ENCODE data around the gene ZNF555. TPM values are rescaled to one million over a fixed set of nuclear protein-coding genes. Genes with fewer than 3 reads are reported as not detected.

Gene ZNF555
- total and polyA plus RNA-seq, 10 of the 15 experiments (the other 5 are each of a cell fraction or from before 2014, with no cell fraction given), result 0.58 to 1.9 (median 1.2) TPM

DNA sequence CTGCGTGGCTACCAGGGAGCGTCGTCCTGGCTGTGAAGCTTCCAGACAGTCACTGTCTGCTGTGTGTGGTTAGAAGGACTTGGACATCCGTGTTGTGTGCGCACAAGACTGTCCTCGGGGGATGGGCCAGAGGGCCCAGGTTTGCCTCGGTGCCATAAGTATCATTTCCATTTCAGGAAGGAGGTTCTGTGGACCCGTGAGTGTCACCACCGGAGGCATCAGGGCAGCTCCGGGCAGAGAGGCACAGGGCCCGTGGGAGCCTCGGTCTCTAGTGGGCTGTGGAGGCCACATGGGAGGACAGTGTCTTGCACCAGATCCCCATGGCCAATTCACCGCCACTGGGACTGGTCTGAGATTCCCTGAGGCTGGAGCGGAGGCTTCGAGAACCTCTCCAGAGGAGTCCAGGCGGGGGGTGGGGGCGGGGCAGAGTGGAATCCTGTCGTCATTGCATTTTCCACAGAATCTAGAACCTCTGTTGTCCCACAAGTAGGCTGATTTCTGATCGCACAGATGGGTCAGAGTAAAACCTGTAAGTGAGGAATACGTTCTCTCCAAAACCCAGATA lies 65.4 kb downstream of the ZNF555 start:
- FAIRE-seq (no peak), ATAC-seq (no peak), DNase-seq (ENCODE audit: low read depth, low spot score) (no peak)
- H3K9ac ChIP-seq (ENCODE audit: control insufficient read depth, insufficient read depth, low read length), result no peak overlapping the region
- intact Hi-C loops (cut with micrococcal nuclease; ENCODE audit: unreplicated experiment) (no loop called here), in situ Hi-C loops (cut with MboI) (no loop called here)
- BruUV-seq (replicated peaks), result no TSS peak
- WGBS (ENCODE audit: insufficient coverage, insufficient replicate concordance, low lambda C conversion rate, missing lambda C conversion rate), result 93% methylated on average over 20 of the region's 20 CpGs
- no peak overlapping the region for H3K4me3 ChIP-seq
- peaks cover 10% of the 10 kb centered on the region for H3K79me2 ChIP-seq (ENCODE audit: control insufficient read depth, insufficient read depth, low read length)
- ChIA-PET CTCF (interaction anchor here (0.8 kb wide), 1 partner anchor 45 kb away, joined by 3 read pairs; no protein-coding TSS in a partner anchor), RAD21 (ENCODE audit: unreplicated experiment) (no interaction called here), POLR2A (no interaction called here), SMC1A (ENCODE audit: uncharacterized antibody, unreplicated experiment) (no interaction called here)
- H3K27me3 ChIP-seq (replicated peaks in 1 of 2; ENCODE audit: control insufficient read depth in 2 of 2, insufficient read depth in 2 of 2, low read length in 1 of 2), result no peaks in the 10 kb centered on the region
- H2AFZ ChIP-seq (ENCODE audit: control insufficient read depth, low read depth, low read length), result no peak overlapping the region
- H4K20me1 ChIP-seq (ENCODE audit: control insufficient read depth, insufficient read depth), result no peaks in the 10 kb centered on the region
- H3K9me3 ChIP-seq (replicated peaks; ENCODE audit: control insufficient read depth, insufficient read depth, low read length), result no peaks in the 10 kb centered on the region; the same call in 1 of the 3 replicates
- H3K4me1 ChIP-seq (ENCODE audit: control insufficient read depth, insufficient read depth, low read length), result no peaks in the 10 kb centered on the region
- no peak overlapping the region for H3K4me2 ChIP-seq (ENCODE audit: control insufficient read depth, insufficient read depth)
- no peak overlapping the region for H3K27ac ChIP-seq (ENCODE audit: control insufficient read depth, insufficient read depth)
- H3K36me3 ChIP-seq (ENCODE audit: control insufficient read depth in 2 of 2, insufficient read depth in 2 of 2, low read length in 1 of 2), result 0 out of 4 replicates have a peak, but pooled peaks cover 0 to 3% of the 10 kb centered on the region in 2 experiments
- TF ChIP-seq DPF2 (IDR thresholded peaks at IDR 0.05) (no peak), ZNF207 (IDR thresholded peaks at IDR 0.05; ENCODE audit: borderline replicate concordance) (no peak)
- TF ChIP-seq, protein P1, sequence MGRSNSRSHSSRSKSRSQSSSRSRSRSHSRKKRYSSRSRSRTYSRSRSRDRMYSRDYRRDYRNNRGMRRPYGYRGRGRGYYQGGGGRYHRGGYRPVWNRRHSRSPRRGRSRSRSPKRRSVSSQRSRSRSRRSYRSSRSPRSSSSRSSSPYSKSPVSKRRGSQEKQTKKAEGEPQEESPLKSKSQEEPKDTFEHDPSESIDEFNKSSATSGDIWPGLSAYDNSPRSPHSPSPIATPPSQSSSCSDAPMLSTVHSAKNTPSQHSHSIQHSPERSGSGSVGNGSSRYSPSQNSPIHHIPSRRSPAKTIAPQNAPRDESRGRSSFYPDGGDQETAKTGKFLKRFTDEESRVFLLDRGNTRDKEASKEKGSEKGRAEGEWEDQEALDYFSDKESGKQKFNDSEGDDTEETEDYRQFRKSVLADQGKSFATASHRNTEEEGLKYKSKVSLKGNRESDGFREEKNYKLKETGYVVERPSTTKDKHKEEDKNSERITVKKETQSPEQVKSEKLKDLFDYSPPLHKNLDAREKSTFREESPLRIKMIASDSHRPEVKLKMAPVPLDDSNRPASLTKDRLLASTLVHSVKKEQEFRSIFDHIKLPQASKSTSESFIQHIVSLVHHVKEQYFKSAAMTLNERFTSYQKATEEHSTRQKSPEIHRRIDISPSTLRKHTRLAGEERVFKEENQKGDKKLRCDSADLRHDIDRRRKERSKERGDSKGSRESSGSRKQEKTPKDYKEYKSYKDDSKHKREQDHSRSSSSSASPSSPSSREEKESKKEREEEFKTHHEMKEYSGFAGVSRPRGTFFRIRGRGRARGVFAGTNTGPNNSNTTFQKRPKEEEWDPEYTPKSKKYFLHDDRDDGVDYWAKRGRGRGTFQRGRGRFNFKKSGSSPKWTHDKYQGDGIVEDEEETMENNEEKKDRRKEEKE (IDR thresholded peaks at IDR 0.05), result no peak
- TF ChIP-seq, protein P2, sequence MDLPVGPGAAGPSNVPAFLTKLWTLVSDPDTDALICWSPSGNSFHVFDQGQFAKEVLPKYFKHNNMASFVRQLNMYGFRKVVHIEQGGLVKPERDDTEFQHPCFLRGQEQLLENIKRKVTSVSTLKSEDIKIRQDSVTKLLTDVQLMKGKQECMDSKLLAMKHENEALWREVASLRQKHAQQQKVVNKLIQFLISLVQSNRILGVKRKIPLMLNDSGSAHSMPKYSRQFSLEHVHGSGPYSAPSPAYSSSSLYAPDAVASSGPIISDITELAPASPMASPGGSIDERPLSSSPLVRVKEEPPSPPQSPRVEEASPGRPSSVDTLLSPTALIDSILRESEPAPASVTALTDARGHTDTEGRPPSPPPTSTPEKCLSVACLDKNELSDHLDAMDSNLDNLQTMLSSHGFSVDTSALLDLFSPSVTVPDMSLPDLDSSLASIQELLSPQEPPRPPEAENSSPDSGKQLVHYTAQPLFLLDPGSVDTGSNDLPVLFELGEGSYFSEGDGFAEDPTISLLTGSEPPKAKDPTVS (IDR thresholded peaks at IDR 0.05; ENCODE audit: low read depth, low read length), result no peak
- TF ChIP-seq, protein P3, sequence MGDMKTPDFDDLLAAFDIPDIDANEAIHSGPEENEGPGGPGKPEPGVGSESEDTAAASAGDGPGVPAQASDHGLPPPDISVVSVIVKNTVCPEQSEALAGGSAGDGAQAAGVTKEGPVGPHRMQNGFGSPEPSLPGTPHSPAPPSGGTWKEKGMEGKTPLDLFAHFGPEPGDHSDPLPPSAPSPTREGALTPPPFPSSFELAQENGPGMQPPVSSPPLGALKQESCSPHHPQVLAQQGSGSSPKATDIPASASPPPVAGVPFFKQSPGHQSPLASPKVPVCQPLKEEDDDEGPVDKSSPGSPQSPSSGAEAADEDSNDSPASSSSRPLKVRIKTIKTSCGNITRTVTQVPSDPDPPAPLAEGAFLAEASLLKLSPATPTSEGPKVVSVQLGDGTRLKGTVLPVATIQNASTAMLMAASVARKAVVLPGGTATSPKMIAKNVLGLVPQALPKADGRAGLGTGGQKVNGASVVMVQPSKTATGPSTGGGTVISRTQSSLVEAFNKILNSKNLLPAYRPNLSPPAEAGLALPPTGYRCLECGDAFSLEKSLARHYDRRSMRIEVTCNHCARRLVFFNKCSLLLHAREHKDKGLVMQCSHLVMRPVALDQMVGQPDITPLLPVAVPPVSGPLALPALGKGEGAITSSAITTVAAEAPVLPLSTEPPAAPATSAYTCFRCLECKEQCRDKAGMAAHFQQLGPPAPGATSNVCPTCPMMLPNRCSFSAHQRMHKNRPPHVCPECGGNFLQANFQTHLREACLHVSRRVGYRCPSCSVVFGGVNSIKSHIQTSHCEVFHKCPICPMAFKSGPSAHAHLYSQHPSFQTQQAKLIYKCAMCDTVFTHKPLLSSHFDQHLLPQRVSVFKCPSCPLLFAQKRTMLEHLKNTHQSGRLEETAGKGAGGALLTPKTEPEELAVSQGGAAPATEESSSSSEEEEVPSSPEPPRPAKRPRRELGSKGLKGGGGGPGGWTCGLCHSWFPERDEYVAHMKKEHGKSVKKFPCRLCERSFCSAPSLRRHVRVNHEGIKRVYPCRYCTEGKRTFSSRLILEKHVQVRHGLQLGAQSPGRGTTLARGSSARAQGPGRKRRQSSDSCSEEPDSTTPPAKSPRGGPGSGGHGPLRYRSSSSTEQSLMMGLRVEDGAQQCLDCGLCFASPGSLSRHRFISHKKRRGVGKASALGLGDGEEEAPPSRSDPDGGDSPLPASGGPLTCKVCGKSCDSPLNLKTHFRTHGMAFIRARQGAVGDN (IDR thresholded peaks at IDR 0.05), result no peak
- TF ChIP-seq, protein P4, sequence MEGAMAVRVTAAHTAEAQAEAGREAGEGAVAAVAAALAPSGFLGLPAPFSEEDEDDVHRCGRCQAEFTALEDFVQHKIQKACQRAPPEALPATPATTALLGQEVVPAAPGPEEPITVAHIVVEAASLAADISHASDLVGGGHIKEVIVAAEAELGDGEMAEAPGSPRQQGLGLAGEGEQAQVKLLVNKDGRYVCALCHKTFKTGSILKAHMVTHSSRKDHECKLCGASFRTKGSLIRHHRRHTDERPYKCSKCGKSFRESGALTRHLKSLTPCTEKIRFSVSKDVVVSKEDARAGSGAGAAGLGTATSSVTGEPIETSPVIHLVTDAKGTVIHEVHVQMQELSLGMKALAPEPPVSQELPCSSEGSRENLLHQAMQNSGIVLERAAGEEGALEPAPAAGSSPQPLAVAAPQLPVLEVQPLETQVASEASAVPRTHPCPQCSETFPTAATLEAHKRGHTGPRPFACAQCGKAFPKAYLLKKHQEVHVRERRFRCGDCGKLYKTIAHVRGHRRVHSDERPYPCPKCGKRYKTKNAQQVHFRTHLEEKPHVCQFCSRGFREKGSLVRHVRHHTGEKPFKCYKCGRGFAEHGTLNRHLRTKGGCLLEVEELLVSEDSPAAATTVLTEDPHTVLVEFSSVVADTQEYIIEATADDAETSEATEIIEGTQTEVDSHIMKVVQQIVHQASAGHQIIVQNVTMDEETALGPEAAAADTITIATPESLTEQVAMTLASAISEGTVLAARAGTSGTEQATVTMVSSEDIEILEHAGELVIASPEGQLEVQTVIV (IDR thresholded peaks at IDR 0.05; ENCODE audit: borderline replicate concordance, partially characterized antibody), result no peak
